Activated T-cell treated with anti-CD3 and anti-CD28 coated beads for 1 hour (primary cell): ENCODE data around the gene LBHD1.
"Not testable (repeated sequence)": the region's sequence is repeated elsewhere in the genome, so short reads cannot be mapped to it uniquely, and the experiment has no call there.

ENCODE experiments used
- DNase-seq: peaks from one replicate; pipeline ENCODE4 v3.0.0-alpha.2; 2020; ENCODE audit warnings: low read depth

The LBHD1 gene

GRCh38 chr11:62671608-62672389, at the start of gene LBHD1, which contains the start of gene UQCC3:
TSS of gene LBHD1 (minus strand) at chr11:62672267. CDS start at chr11:62670031, 2,236 bp downstream.
TSS of gene UQCC3 (plus strand) at chr11:62671673. CDS start at chr11:62671746, 73 bp downstream.
- DNase-seq, result peak; percentile 49

GRCh38 chr11:62719302-62719978, 47.4 kb upstream of the LBHD1 start:
- no peak for DNase-seq

- DNase-seq, result no peak
Measured at GRCh38 chr11:62716816-62717215, 44.7 kb upstream of the LBHD1 start.

GRCh38 chr11:62716206-62716605, 44.1 kb upstream of the LBHD1 start:
- DNase-seq, result no peak

GRCh38 chr11:62715150-62716130, 43.4 kb upstream of the LBHD1 start:
- no peak for DNase-seq

GRCh38 chr11:62713343-62713742, 41.3 kb upstream of the LBHD1 start:
- no peak for DNase-seq

GRCh38 chr11:62712861-62713260, 40.8 kb upstream of the LBHD1 start:
- no peak for DNase-seq

- no peak for DNase-seq
Measured at GRCh38 chr11:62712276-62712812, 40.3 kb upstream of the LBHD1 start.

GRCh38 chr11:62710001-62710345, 37.9 kb upstream of the LBHD1 start:
- no peak for DNase-seq

GRCh38 chr11:62709247-62710000, 37.4 kb upstream of the LBHD1 start:
- peak; percentile 91 for DNase-seq

GRCh38 chr11:62708793-62709192, 36.7 kb upstream of the LBHD1 start:
- DNase-seq, result peak; percentile 39

- DNase-seq, result no peak
Measured at GRCh38 chr11:62708392-62708791, 36.3 kb upstream of the LBHD1 start.

- DNase-seq, result no peak
Measured at GRCh38 chr11:62707277-62707861, 35.3 kb upstream of the LBHD1 start, which contains the start of the genes BSCL2 and GNG3. TSS of gene BSCL2 (minus strand) at chr11:62707424. CDS start at chr11:62707195, 229 bp downstream. TSS of gene GNG3 (plus strand) at chr11:62707676. CDS start at chr11:62708296, 620 bp downstream.

GRCh38 chr11:62706850-62707247, 34.8 kb upstream of the LBHD1 start:
- DNase-seq, result no peak

- peak; percentile 94 for DNase-seq
Measured at GRCh38 chr11:62705880-62706849, 34.1 kb upstream of the LBHD1 start.

- DNase-seq, result no peak
Measured at GRCh38 chr11:62705413-62705812, 33.3 kb upstream of the LBHD1 start.

- DNase-seq, result not testable (repeated sequence)
Measured at GRCh38 chr11:62703921-62704320, 31.9 kb upstream of the LBHD1 start.

GRCh38 chr11:62702246-62702645, 30.2 kb upstream of the LBHD1 start:
- DNase-seq, result no peak

GRCh38 chr11:62694455-62695167, 22.5 kb upstream of the LBHD1 start:
- DNase-seq, result peak; percentile 72
